OCI-LY3 (cell line): ENCODE data around the gene BCL7C.

Experiments
- H2AFZ ChIP-seq: fragments of 200-600, 300-600 bp; shearing (Covaris generic); 2 replicates; pipeline ENCODE4 v1.6.0; 2014; ENCODE audit warnings: antibody characterized with exemption, low read depth, low read length
- H3K27ac ChIP-seq: fragments of 200-600, 300-600 bp; sonication (generic); 2 replicates; pipeline ENCODE4 v1.5.1; 2014; ENCODE audit warnings: mild to moderate bottlenecking, low read length, moderate library complexity, mixed read lengths
- H3K27me3 ChIP-seq: fragments of 200-600, 300-600 bp; sonication (generic); 2 replicates; pipeline ENCODE4 v1.6.1; 2014; ENCODE audit warnings: low read depth, low read length, mixed read lengths
- H3K36me3 ChIP-seq: fragments of 200-600, 300-600 bp; sonication (generic); replicated peaks from 2 replicates; pipeline ENCODE3; 2014; ENCODE audit warnings: low read depth, low read length, mixed read lengths
- H3K4me1 ChIP-seq: fragments of 300-600, 200-600 bp; sonication (generic); 2 replicates; pipeline ENCODE4 v1.6.1; 2014; ENCODE audit warnings: low read length, mixed read lengths
- H3K4me2 ChIP-seq: fragments of 200-600, 300-600 bp; sonication (generic); 2 replicates; pipeline ENCODE4 v1.6.1; 2014; ENCODE audit warnings: low read length, mixed read lengths
- H3K4me3 ChIP-seq: fragments of 300-600, 200-600 bp; sonication (generic); 2 replicates; pipeline ENCODE4 v1.5.1; 2014; ENCODE audit warnings: antibody characterized with exemption, mild to moderate bottlenecking, low read length, moderate library complexity
- H3K79me2 ChIP-seq: fragments of 300-600, 200-600 bp; shearing (Covaris generic); 2 replicates; pipeline ENCODE4 v1.6.1; 2014; ENCODE audit warnings: mild to moderate bottlenecking, low read length, mixed read lengths
- H3K9ac ChIP-seq: fragments of 300-600, 200-600 bp; shearing (Covaris generic); 2 replicates; pipeline ENCODE4 v1.6.0; 2014; ENCODE audit warnings: mild to moderate bottlenecking, low read length, moderate library complexity
- H3K9me3 ChIP-seq: fragments of 200-600, 300-600 bp; shearing (Covaris generic); 2 replicates; pipeline ENCODE4 v1.6.1; 2014; ENCODE audit warnings: low read length, mixed read lengths; ENCODE audit not compliant: insufficient read depth
- H4K20me1 ChIP-seq: fragments of 200-600, 300-600 bp; sonication (generic); 2 replicates; pipeline ENCODE4 v1.6.1; 2016; ENCODE audit warnings: low read length, mixed read lengths; ENCODE audit not compliant: insufficient read depth
- EZH2phosphoT487 ChIP-seq: fragments of 200-600 bp; shearing (Covaris generic); IDR thresholded peaks from 2 replicates; pipeline ENCODE4 v1.6.1; 2018; ENCODE audit warnings: antibody characterized with exemption, mixed run types, low read depth
- TF ChIP-seq, protein P1 (sequence below): fragments of 200-600, 300-600 bp; sonication (generic); IDR thresholded peaks from 2 replicates; pipeline ENCODE4 v1.5.1; 2014; ENCODE audit warnings: antibody characterized with exemption, low read length, low read depth

Gene BCL7C

DNA sequence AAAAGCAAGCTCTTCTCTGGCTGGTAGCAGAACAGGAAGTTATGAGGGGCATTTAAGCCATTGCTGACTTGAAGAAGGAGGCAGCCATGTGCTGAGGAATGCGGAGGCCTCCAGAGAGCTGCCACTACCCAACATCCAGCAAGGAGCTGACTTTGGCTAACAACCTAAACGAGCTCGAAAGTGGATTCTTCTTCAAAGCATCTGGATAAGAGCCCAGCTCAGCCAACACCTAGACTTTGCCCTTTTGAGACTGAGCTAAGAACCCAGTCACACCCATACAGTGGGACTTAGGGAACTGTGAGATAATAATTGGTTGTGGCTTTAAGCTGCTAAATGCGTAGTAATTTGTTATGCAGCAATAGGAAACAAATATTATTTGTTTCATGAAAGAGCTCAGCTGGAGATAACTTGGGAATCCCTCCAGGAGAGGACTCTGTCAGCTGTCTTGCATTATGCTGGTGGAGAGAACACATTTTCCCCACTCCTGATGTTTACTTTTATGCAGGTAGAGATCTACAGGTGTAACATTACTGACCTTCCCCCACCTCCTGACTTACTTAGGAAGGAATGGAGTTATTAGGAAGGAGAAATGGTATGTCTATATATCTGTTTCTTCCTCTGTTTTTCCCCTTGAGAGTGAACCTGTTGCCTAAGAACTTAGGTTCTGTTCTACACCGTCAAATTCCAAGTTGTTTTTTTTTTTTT is 54.2 kb downstream of the BCL7C start:
- no peak overlapping the region for H3K9ac ChIP-seq
- H2AFZ ChIP-seq: no peak overlapping the region

DNA sequence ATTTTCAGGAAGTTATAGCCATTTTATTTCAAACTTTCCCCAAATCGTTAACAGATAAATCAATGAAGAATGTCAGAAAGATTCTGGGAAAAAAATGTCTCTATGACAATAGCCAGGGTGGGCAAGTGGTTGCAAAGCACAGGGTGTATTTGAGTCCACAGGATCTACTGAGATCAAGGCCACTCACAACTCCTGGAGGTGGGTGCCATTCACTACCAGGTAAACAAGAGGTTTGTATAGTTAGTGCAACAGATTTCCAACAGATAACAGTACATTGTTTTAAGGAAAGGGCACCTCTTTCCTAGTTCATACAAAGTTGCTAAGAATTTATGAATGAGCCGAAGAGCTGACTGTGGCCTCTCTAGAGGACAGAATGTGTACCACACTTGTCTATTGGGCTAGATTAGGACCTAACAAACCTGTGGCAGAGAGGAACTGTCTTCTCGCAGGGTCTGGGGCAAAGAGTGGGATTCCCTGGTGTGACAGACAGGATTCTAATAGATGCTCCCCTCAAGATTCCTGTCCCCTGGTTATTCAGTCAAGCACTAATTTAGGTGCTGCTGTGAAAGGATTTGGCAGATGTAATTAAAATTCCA is 54.9 kb downstream of the BCL7C start:
- no peaks in the 10 kb centered on the region for H4K20me1 ChIP-seq

More for the DNA sequence above, 54.2 kb downstream of the BCL7C start:
- Histone ChIP-seq H4K20me1 (no peaks in the 10 kb centered on the region), H3K79me2 (no peaks in the 10 kb centered on the region), H3K4me1 (no peaks in the 10 kb centered on the region), H3K4me2 (no peak overlapping the region), H3K27me3 (no peaks in the 10 kb centered on the region), H3K36me3 (no peaks in the 10 kb centered on the region), H3K27ac (no peak overlapping the region), H3K9me3 (no peaks in the 10 kb centered on the region), H3K4me3 (no peak overlapping the region)
- TF ChIP-seq EZH2phosphoT487: no peak
- TF ChIP-seq, protein P1, sequence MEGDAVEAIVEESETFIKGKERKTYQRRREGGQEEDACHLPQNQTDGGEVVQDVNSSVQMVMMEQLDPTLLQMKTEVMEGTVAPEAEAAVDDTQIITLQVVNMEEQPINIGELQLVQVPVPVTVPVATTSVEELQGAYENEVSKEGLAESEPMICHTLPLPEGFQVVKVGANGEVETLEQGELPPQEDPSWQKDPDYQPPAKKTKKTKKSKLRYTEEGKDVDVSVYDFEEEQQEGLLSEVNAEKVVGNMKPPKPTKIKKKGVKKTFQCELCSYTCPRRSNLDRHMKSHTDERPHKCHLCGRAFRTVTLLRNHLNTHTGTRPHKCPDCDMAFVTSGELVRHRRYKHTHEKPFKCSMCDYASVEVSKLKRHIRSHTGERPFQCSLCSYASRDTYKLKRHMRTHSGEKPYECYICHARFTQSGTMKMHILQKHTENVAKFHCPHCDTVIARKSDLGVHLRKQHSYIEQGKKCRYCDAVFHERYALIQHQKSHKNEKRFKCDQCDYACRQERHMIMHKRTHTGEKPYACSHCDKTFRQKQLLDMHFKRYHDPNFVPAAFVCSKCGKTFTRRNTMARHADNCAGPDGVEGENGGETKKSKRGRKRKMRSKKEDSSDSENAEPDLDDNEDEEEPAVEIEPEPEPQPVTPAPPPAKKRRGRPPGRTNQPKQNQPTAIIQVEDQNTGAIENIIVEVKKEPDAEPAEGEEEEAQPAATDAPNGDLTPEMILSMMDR: no peak

DNA sequence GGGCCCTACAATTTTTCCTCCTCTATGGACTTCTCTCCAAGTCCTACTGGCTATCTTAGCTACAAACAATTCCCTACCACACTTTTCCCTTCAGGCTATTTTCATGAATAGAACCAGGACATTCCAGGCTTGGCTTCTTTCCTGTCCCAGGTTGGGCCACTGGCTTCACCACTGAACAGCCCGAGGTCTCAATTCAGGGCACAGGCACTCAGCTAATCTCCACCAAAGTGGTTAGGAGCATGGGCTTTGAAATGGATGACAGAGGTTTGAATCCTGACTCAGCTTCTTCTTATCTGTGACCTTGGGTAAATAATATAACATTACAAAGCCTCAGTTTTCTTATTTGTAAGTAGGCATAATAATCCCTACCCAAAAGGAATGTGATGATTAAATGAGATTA is 56.0 kb downstream of the BCL7C start:
- Histone ChIP-seq H3K4me2 (no peak overlapping the region), H3K27ac (no peak overlapping the region), H3K36me3 (no peaks in the 10 kb centered on the region), H4K20me1 (no peaks in the 10 kb centered on the region), H3K27me3 (no peaks in the 10 kb centered on the region), H3K79me2 (no peaks in the 10 kb centered on the region), H3K4me1 (no peaks in the 10 kb centered on the region), H3K9me3 (no peaks in the 10 kb centered on the region), H2AFZ (no peak overlapping the region), H3K4me3 (no peak overlapping the region), H3K9ac (no peak overlapping the region)
- no peak for TF ChIP-seq EZH2phosphoT487
- TF ChIP-seq, protein P1: no peak

More for the DNA sequence above, 54.9 kb downstream of the BCL7C start:
- Histone ChIP-seq H3K36me3 (no peaks in the 10 kb centered on the region), H3K9me3 (no peaks in the 10 kb centered on the region), H3K79me2 (no peaks in the 10 kb centered on the region), H3K27me3 (no peaks in the 10 kb centered on the region), H3K4me1 (no peaks in the 10 kb centered on the region), H3K4me2 (no peak overlapping the region), H3K27ac (no peak overlapping the region), H2AFZ (no peak overlapping the region), H3K4me3 (no peak overlapping the region), H3K9ac (no peak overlapping the region)
- no peak for TF ChIP-seq EZH2phosphoT487
- TF ChIP-seq, protein P1: no peak
